K562 (cell line): ENCODE measurements around the gene ANKRD44. TPM values are rescaled to one million over a fixed set of nuclear protein-coding genes. Genes with fewer than 3 reads are reported as not detected.

ENCODE experiments used
- ATAC-seq: fragments of 200-7000 bp; cut with Tn5 transposase; 3 replicates; pipeline ENCODE4 v1.9.1; 2020; ENCODE audit warnings: moderate library complexity
- BruUV-seq: library from RNA; stranded (reverse); fragments of 400-500 nt; replicated peaks from 2 replicates; lab custom pipeline; 2021; lab: Mats Ljungman, UMichigan
- CTCF ChIA-PET: fragments of 300-600 bp; formaldehyde crosslinking; extraction: SDS; loops from one replicate; lab custom pipeline; 2021; ENCODE audit warnings: low intra/inter-chr PET ratio; lab: Yijun Ruan, JAX
- POLR2A ChIA-PET: fragments of 300-600, 350-650 bp; sonication (Branson Sonifier 250); formaldehyde crosslinking; extraction: SDS; loops from one replicate; lab custom pipeline; 2021; ENCODE audit warnings: antibody characterized with exemption, inconsistent platforms; lab: Yijun Ruan, JAX
- DNase-seq, 4 experiments: peaks; one replicate each; pipeline versions ENCODE4 v3.0.0 to v3.0.0-alpha.2; 2011 to 2018; ENCODE audit warnings: low spot score in 3 of 4, mixed read lengths in 3 of 4; ENCODE audit errors: extremely low read depth in 1 of 4
- FAIRE-seq: peaks from 2 replicates; lab custom pipeline; 2011; peaks lifted over from hg19 to GRCh38; lab: Jason Lieb, UNC
- H2AFZ ChIP-seq: 2 replicates; pipeline ENCODE4 v1.6.0; 2011; ENCODE audit warnings: low read depth, low read length, control low read depth, inconsistent platforms
- H3K27ac ChIP-seq: fragments of 200-600 bp; 3 replicates; pipeline ENCODE4 v1.8.0; 2011; ENCODE audit warnings: low read depth, mild to moderate bottlenecking, control low read depth, inconsistent platforms, low read length, moderate library complexity, mixed read lengths; ENCODE audit errors: extremely low read depth
- H3K27me3 ChIP-seq, 2 experiments: fragments of 300-600 bp in 1 of 2; 2 replicates in 1 of 2; 3 replicates in 1 of 2; pipeline versions ENCODE4 v1.6.0 to v1.8.0; 2011; ENCODE audit warnings: inconsistent platforms in 2 of 2, low read length in 2 of 2, mild to moderate bottlenecking in 1 of 2, mixed read lengths in 1 of 2, moderate library complexity in 1 of 2; ENCODE audit not compliant: control insufficient read depth in 2 of 2, insufficient read depth in 2 of 2
- H3K36me3 ChIP-seq: fragments of 300-600 bp; 3 replicates; pipeline ENCODE4 v1.8.0; 2011; ENCODE audit warnings: mild to moderate bottlenecking, low read length, inconsistent platforms; ENCODE audit not compliant: control insufficient read depth, insufficient read depth
- H3K4me1 ChIP-seq, 2 experiments: fragments of 200-600 bp in 1 of 2; replicated peaks in 1 of 2; 2 replicates in 1 of 2; 3 replicates in 1 of 2; pipeline versions ENCODE4 v1.5.1 to v1.8.0; 2011; ENCODE audit warnings: inconsistent platforms in 2 of 2, low read length in 2 of 2, mild to moderate bottlenecking in 1 of 2, mixed read lengths in 1 of 2, moderate library complexity in 1 of 2; ENCODE audit not compliant: control insufficient read depth in 2 of 2, insufficient read depth in 2 of 2
- H3K4me2 ChIP-seq: 2 replicates; pipeline ENCODE4 v1.6.1; 2011; ENCODE audit warnings: low read length, control low read depth, inconsistent platforms, mixed read lengths; ENCODE audit not compliant: insufficient read depth
- H3K4me3 ChIP-seq: fragments of 200-600 bp; sonication (generic), shearing (Covaris generic); 2 replicates; pipeline ENCODE4 v1.5.1; 2016; ENCODE audit warnings: control low read depth, inconsistent platforms
- H3K79me2 ChIP-seq: fragments of 200-600 bp; 3 replicates; pipeline ENCODE4 v1.8.0; 2011; ENCODE audit warnings: low read length, inconsistent platforms; ENCODE audit not compliant: control insufficient read depth, insufficient read depth
- H3K9ac ChIP-seq, 2 experiments: 2 replicates each; pipeline versions ENCODE4 v1.6.0 to v1.6.1; 2011; ENCODE audit warnings: low read depth in 2 of 2, low read length in 2 of 2, control low read depth in 1 of 2, inconsistent platforms in 1 of 2, mild to moderate bottlenecking in 1 of 2, mixed read lengths in 1 of 2; ENCODE audit not compliant: insufficient read depth in 1 of 2
- H3K9me1 ChIP-seq: one replicate; pipeline ENCODE4 v1.6.0; 2011; ENCODE audit warnings: inconsistent platforms, mild to moderate bottlenecking, low read length, moderate library complexity; ENCODE audit not compliant: control insufficient read depth, insufficient read depth
- H3K9me3 ChIP-seq: replicated peaks from 2 replicates; pipeline ENCODE4 v1.5.1; 2011; ENCODE audit warnings: low read depth, low read length, inconsistent platforms; ENCODE audit not compliant: control insufficient read depth, insufficient read depth
- H4K20me1 ChIP-seq: replicated peaks from 2 replicates; pipeline ENCODE4 v1.6.1; 2011; ENCODE audit warnings: low read length, inconsistent platforms, mixed read lengths; ENCODE audit not compliant: control insufficient read depth, insufficient read depth
- DDX20 ChIP-seq: fragments of 450-650 bp; IDR thresholded peaks from 2 replicates; pipeline ENCODE4 v1.6.1; 2016; ENCODE audit warnings: missing genetic modification characterization, low read depth, mild to moderate bottlenecking, missing compliant biosample characterization, moderate library complexity
- KAT7 ChIP-seq: sonication (generic); formaldehyde crosslinking; IDR thresholded peaks from 2 replicates; pipeline ENCODE4 v1.8.0; 2022; ENCODE audit warnings: missing genetic modification reagents, mild to moderate bottlenecking, borderline replicate concordance
- L3MBTL2 ChIP-seq: fragments of 450-650 bp; IDR thresholded peaks from 2 replicates; pipeline ENCODE4 v1.6.1; 2016; ENCODE audit warnings: mild to moderate bottlenecking, moderate library complexity
- ZNF146 ChIP-seq: IDR thresholded peaks from one replicate; pipeline ENCODE4 v1.6.1; 2018; ENCODE audit warnings: missing compliant biosample characterization; ENCODE audit not compliant: unreplicated experiment
- WGBS: fragments of 100-300 bp; shearing (Covaris generic); methylation state at CpG from one replicate; pipeline ENCODE4 v1.1.6; 2016; ENCODE audit warnings: low coverage, mixed read lengths; ENCODE audit not compliant: insufficient coverage; ENCODE audit errors: missing lambda C conversion rate; 5-methylcytosine and 5-hydroxymethylcytosine counted together
- in situ Hi-C: fragments of 300-500 bp; cut with MboI; formaldehyde crosslinking; loops from 4 replicates; pipeline ENCODE4 v1.15.0; 2018; ENCODE audit warnings: inconsistent platforms, mixed read lengths
- intact Hi-C: fragments of 100-400 bp; cut with micrococcal nuclease; formaldehyde crosslinking; loops from 2 replicates; pipeline ENCODE4 v1.14.2; 2022
- polyA plus RNA-seq, 8 experiments: library from polyadenylated mRNA; depleted of rRNA in 4 of 8; stranded (reverse) in 5 of 8; unstranded in 3 of 8; fragments of >200 nt; fragmentation: Nextera tagmentation in 2 of 8; fragmentation: Illumina TruSeq in 1 of 8; extraction: Ambion mirVana in 2 of 8; extraction: Trizol in 1 of 8; gene quantifications; 2 replicates each; pipeline versions ENCODE4 v1.2.1 to v1.2.3, GENCODE V29; 2011 to 2014; ENCODE audit warnings: inconsistent platforms in 1 of 8, missing spikeins in 1 of 8
- total RNA-seq, 7 experiments: library from RNA; depleted of rRNA in 6 of 7; stranded (reverse); fragments of >200 nt in 6 of 7; fragmentation: Illumina TruSeq in 2 of 7; extraction: Trizol in 2 of 7; gene quantifications; 2 replicates each; pipeline versions ENCODE4 v1.2.1 to v1.2.3, GENCODE V29; 2011 to 2021; ENCODE audit warnings: low replicate concordance in 1 of 7

Gene ANKRD44
- total and polyA plus RNA-seq, 9 of the 15 experiments (the other 6 are each of a cell fraction or from before 2014, with no cell fraction given) = 0.03 to 0.64 (median 0.07) TPM; not detected in 3

DNA sequence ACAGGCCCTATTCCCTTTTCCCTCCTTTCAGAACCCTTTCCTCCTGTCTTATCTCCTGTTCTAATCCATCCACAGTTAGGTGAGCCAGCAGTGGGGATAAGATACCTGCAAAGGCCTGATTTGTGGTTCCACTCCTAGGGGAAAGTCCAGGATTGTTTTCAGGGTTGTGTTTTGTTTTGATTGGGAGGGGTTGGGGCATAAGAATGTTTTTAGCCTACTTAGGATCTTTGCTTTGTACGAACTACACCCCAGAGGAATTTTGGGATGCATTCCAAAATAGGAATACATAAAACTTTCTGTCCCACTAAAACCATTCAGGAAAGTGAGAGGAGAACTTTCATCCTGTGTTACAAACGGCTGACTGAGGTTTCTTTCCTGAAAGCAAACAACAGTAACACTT lies 233.2 kb downstream of the ANKRD44 start:
- Histone ChIP-seq H3K27me3 (no peaks in the 10 kb centered on the region; a peak in 1 of 5 replicates), H4K20me1 (no peaks in the 10 kb centered on the region), H3K79me2 (no peaks in the 10 kb centered on the region), H3K9me1 (no peaks in the 10 kb centered on the region), H3K27ac (no peak overlapping the region), H3K4me1 (no peaks in the 10 kb centered on the region), H3K9me3 (no peaks in the 10 kb centered on the region), H3K36me3 (no peaks in the 10 kb centered on the region), H3K9ac (no peak overlapping the region), H3K4me3 (no peak overlapping the region), H3K4me2 (no peak overlapping the region), H2AFZ (no peak overlapping the region)
- 0% methylated on average over 2 of the region's 2 CpGs for WGBS
- ChIA-PET CTCF (no interaction called here), POLR2A (no interaction called here)
- intact Hi-C loops (loop anchor here (10.0 kb wide), 1 partner anchor 297 kb away; no protein-coding TSS in a partner anchor), in situ Hi-C loops (no loop called here)
- DNase-seq = no peak
- no peak for ATAC-seq
- TF ChIP-seq DDX20 (tag) (no peak), L3MBTL2 (no peak)
- no TSS peak for BruUV-seq
- no peak for FAIRE-seq

GRCh38 chr2:197076652-197077051 lies 233.9 kb downstream of the ANKRD44 start:
- Histone ChIP-seq H3K27ac (no peak overlapping the region), H3K9ac (no peak overlapping the region), H3K4me3 (no peak overlapping the region), H3K9me1 (no peaks in the 10 kb centered on the region), H3K4me2 (no peak overlapping the region), H3K4me1 (no peaks in the 10 kb centered on the region), H3K27me3 (no peaks in the 10 kb centered on the region; a peak in 1 of 5 replicates), H4K20me1 (no peaks in the 10 kb centered on the region), H2AFZ (no peak overlapping the region), H3K9me3 (no peaks in the 10 kb centered on the region), H3K79me2 (no peaks in the 10 kb centered on the region), H3K36me3 (no peaks in the 10 kb centered on the region)
- ATAC-seq (no peak), FAIRE-seq (no peak), DNase-seq (no peak)
- in situ Hi-C loops = no loop called here
- CTCF ChIA-PET = no interaction called here
- WGBS = 0% methylated on average over 1 of the region's 1 CpG
- BruUV-seq = no TSS peak
- POLR2A ChIA-PET = no interaction called here
- intact Hi-C loops = loop anchor here (10.0 kb wide), 1 partner anchor 298 kb away; no protein-coding TSS in a partner anchor
- TF ChIP-seq KAT7 (no peak), ZNF146 (CRISPR knock-in tag) (peak; percentile 43)
